Stimulated activated CD8-positive, alpha-beta memory T cell treated with anti-CD3 and anti-CD28 coated beads, Interleukin-15, amount 100 ng/mL, for 4 hours (primary cell): Measurements from ENCODE around the gene ARHGAP44.
"Not testable (repeated sequence)": the region's sequence is repeated elsewhere in the genome, so short reads cannot be mapped to it uniquely, and the experiment has no call there.

Source experiments
- DNase-seq, 2 donors: peaks; one replicate each; pipeline ENCODE4 v3.0.0-alpha.2; 2020; ENCODE audit warnings: low read depth in 2 of 2

Gene ARHGAP44

DNA sequence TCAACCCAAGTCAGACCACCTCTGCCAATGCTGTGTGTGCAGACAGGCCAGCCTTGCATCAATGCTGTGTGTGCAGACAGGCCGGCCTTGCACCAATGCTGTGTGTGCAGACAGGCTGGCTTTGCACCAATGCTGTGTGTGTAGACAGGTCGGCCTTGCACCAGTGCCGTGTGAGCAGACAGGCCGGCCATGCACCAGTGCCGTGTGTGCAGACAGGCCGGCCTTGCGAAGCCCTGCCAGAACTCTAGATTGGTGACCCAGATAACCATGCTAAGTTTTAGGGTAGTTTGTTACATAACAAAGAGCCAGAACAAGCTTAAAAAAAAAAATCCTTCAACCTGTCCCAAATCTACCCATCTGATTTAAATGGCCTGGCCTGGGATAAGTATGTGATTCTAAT, 174.2 kb downstream of the ARHGAP44 start:
- no peak for DNase-seq

GRCh38 chr17:12964162-12964561, 174.9 kb downstream of the ARHGAP44 start:
- DNase-seq, result no peak

- DNase-seq, result no peak
Measured at GRCh38 chr17:12964840-12965239, 175.5 kb downstream of the ARHGAP44 start.

GRCh38 chr17:12965988-12966387, 176.7 kb downstream of the ARHGAP44 start:
- DNase-seq, result no peak

- DNase-seq, result no peak
Measured at GRCh38 chr17:12966413-12966812, 177.1 kb downstream of the ARHGAP44 start.

GRCh38 chr17:12967962-12968361, 178.7 kb downstream of the ARHGAP44 start:
- no peak for DNase-seq

DNA sequence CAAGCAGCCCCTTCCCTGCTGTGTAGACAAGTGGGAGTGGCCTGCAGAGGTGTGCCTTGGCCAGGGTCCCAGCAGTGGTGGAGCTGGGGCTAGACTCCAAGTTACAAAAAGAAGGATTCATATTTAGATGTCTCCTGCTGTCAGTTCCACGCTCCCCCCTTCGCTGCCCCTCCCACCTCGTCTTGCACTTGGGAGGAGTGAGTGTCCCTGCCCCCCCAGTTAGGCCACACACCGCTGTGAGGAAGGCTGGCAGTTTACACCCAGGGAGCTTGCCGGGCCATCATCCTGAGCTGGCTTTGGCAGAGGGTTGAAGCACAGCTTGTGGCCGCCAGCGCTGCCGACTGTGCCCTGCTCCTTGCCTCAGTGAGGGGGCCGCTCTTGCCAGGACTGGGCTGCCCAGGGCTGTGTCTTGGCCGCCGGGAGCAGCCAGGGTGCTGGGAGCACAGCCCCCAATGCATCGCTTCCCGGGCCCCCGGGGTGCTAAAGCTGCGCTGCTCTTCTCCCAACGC, 184.3 kb downstream of the ARHGAP44 start:
- DNase-seq, result no peak

DNA sequence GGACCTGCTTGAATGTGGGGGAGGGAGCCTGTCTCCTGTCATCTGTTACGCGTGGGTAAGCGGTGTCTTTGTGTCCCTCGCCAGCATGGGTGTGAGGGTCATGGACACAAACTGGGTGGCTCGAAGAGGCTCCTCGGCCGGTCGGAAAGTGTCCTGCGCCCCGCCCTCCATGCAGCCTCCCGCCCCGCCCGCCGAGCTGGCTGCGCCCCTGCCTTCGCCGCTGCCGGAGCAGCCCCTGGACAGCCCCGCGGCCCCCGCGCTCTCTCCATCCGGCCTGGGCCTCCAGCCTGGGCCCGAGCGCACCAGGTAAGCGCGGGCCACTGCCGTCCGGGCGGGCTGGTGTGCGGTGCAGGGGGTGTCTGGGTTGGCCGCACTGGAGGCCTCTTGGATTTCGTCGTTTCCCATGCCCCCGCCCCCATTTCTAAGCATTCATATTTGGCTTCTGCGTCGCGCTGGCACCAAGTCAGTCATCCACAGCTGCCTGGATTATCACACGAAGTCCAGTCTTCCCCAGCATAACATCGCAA, 184.8 kb downstream of the ARHGAP44 start:
- DNase-seq, result no peak

- no peak for DNase-seq
Measured at GRCh38 chr17:12977008-12977751, 187.9 kb downstream of the ARHGAP44 start.

DNA sequence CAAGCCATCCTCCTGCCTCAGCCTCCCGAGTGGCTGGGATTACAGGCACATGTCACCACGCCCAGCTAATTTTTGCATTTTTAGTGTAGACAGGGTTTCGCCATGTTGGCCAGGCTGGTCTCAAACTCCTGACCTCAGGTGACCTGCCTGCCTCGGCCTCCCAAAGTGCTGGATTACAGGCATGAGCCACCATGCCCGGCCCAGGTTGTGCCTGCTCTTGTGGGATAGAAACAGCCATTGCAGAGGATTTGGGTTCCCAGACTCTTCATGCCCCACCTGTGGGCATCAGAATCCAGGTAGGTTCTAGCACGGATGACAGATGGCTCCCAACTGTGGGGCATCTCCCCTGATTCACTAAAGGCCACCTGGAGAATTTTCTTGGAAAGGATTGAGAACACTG, 189.5 kb downstream of the ARHGAP44 start:
- not testable (repeated sequence) for DNase-seq

DNA sequence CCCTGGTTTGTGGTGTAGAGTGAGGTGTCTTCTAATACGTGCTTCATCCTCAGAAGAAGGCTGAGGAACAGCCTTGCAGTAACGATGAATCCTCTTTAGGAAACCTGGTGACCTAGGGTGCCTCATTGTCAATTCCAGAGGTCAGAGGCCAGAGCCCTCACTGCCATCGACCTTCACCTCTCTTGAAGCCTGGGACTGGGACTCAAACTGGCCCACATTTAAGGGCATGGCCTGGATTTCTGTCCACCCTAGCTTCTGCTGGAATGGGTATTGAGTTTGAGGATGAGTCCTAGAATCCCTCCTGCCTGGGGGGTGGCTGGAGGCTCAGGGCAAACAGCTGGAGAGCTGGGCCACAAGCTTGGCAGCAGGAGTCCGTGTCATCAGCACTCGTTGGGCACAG, 189.9 kb downstream of the ARHGAP44 start:
- no peak for DNase-seq

DNA sequence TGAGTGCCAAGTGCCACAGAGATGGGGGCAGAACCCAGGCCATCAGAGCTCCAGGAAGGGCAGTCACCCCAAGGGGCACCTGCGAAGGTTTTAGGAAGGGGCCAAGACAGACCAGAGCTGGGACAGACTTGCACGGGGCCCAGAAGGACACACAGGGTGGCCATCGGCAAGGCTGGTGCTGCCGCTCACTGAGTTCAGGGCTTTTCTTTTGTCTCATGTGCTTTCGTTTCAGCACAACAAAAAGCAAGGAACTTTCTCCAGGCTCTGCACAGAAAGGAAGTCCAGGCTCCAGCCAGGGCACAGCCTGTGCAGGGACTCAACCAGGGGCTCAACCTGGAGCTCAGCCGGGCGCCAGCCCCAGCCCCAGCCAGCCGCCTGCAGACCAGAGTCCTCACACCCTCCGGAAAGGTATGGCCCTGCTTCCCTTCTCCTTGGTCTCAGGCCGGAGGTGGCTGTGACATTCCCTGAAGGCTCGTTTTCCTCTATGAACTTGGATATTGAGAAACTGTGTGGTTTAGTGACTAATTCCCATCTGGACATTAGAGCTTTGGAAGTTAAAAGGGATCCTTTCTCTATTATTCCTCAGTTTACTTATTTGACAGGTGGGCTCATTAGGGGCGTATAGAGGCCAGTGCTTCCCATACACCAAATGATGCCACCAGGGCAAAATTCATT, 190.7 kb downstream of the ARHGAP44 start:
- no peak for DNase-seq

DNA sequence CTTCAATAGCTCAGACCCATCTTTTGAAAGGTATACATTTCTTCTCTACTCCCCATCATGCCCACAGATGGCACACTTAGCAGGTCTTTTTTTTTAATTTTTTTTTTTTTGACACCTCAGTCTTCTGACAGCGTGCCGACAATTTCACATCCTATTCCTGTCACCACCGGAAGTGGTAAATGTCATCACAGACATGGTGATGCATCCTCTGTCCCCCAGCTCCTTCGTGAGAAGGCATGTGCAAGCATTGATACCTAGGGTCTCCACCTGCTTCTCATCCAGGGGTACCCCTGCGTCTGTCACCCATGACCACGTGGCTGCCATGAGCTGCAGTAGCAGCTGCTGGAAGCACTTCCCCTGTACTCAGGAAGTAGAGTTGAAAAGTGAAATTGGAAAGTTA, 192.9 kb downstream of the ARHGAP44 start:
- no peak for DNase-seq

DNA sequence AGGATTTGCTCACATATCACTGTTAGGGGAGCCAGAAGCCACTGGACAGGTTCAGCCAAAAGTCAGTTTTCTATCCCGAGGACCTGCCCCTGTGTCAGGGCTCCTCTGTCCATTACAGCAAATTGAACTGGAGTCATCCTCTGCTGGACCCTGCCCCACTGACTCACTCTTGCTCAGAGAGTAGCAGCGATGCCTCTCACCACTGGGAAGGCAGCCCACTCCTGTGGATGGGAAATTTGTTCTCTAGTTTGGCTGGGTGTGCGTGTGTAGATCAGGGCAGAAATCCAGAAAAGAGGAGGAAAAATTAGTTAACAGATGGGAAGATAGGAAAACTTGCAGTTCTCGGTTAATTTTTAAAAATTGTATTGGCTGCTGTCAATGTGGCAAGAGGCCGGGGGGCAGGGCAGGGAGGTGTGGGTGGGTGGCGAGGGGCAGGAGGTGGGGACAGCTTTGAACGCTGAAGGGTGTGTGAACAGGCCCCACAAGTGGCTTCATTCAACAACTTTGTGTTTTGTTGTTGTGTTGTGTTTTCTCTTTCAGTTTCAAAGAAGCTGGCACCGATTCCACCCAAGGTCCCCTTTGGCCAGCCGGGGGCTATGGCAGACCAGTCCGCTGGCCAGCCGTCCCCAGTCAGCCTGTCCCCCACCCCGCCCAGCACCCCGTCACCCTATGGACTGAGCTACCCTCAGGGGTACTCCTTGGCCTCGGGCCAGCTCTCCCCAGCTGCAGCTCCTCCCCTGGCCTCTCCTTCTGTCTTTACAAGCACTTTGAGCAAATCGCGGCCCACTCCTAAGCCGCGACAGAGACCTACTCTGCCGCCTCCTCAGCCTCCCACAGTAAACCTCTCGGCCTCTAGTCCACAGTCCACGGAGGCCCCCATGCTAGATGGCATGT, 194.9 kb downstream of the ARHGAP44 start:
- no peak for DNase-seq

- no peak for DNase-seq
Measured at GRCh38 chr17:12985431-12986293, 196.4 kb downstream of the ARHGAP44 start.

DNA sequence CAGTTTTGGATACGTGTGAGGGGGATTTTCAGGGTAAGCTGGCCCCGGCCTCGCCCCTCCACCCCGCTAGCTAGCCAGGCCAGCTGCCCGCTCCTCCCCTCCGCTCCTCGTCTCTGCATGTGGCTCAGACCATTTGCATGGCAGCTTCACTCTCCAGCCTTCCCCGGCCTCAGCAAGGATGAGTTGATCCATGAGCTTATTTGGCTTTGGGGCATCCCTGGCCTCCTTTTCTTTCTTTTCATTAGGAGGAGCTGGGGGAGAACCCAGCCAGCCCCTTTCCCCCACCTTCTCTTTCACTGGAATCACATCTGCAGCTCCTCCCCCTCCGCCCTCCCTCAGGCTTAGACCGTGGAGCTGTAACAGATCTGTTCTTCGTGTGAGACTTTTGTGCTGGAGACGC, 197.8 kb downstream of the ARHGAP44 start:
- no peak for DNase-seq

DNA sequence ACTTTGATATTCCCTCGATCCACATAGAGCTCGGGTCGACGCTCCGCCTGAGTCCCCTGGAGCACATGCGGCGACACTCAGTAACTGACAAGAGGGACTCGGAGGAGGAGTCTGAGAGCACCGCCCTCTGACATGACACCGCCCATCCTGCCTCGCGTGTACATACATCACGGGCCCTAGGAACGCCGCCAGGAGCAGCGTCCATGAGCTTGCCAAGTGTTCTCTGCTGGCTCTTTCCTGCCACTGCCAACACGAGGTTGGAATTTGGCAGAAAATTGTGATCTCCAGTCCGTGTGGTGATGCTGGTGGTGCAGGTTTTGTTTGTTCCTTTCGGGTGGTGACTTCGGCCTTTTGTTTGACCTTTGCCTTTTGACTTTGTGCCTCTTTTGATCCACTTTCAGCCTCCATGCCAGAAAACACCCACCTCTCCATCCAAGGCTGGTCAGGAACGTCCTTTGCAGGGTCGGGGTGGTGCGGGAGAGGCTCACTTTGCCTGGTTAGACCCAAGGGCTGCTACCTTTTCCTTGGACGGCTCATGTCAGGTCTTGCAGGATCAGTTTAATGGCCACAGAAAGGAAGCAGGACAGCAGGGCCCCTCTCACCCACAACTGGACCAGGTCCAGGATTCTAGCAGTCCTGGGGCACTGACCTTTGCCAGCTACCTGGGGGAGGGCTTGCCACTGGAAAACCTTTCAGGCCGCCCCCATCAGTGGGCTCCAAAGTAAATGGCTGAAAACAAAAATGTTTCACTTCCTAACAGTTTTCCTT, 200.9 kb downstream of the ARHGAP44 start:
- DNase-seq, result no peak

GRCh38 chr17:12990926-12991325, 201.6 kb downstream of the ARHGAP44 start:
- no peak for DNase-seq

- DNase-seq, result no peak
Measured at GRCh38 chr17:12992676-12993075, 203.4 kb downstream of the ARHGAP44 start.

- no peak for DNase-seq
Measured at GRCh38 chr17:12993631-12994030, 204.3 kb downstream of the ARHGAP44 start.
